HL-60 (cell line): ENCODE data around the gene SORCS2.

ENCODE experiments used
- DNase-seq, 2 experiments: peaks; one replicate each; pipeline ENCODE4 v3.0.0-alpha.2; 2010 to 2020; ENCODE audit warnings: low read depth in 1 of 2, low spot score in 1 of 2
- H3K27ac ChIP-seq: fragments of 250-450 bp; sonication (Bioruptor Pico); replicated peaks from 2 replicates; pipeline ENCODE4 v1.5.1; 2020; ENCODE audit warnings: mild to moderate bottlenecking, moderate library complexity
- H3K27me3 ChIP-seq: fragments of 250-450 bp; sonication (Bioruptor Pico); 2 replicates; pipeline ENCODE4 v1.5.1; 2021; ENCODE audit warnings: mild to moderate bottlenecking, moderate library complexity; ENCODE audit not compliant: insufficient read depth, poor library complexity, severe bottlenecking
- H3K4me3 ChIP-seq: replicated peaks from 2 replicates; pipeline ENCODE4 v1.5.1; 2011; ENCODE audit warnings: mild to moderate bottlenecking, control low read depth, low read length; ENCODE audit not compliant: insufficient read depth
- GABPA ChIP-seq: IDR thresholded peaks from 2 replicates; pipeline ENCODE4 v1.6.1; 2012; ENCODE audit warnings: low read depth
- POLR2AphosphoS5 ChIP-seq: IDR thresholded peaks from 2 replicates; pipeline ENCODE4 v1.6.1; 2012; ENCODE audit warnings: low read depth
- SPI1 ChIP-seq: IDR thresholded peaks from 2 replicates; pipeline ENCODE4 v1.6.1; 2012; ENCODE audit warnings: low read depth, mild to moderate bottlenecking, borderline replicate concordance
- TF ChIP-seq, protein P1 (sequence below): IDR thresholded peaks from 2 replicates; pipeline ENCODE4 v1.6.1; 2012; ENCODE audit warnings: low read depth; ENCODE audit not compliant: insufficient replicate concordance
- TF ChIP-seq, protein P2 (sequence below): IDR thresholded peaks from one replicate; pipeline ENCODE4 v1.5.1; 2011; ENCODE audit warnings: low read length, control low read depth, inconsistent platforms; ENCODE audit not compliant: insufficient read depth

Gene SORCS2

DNA sequence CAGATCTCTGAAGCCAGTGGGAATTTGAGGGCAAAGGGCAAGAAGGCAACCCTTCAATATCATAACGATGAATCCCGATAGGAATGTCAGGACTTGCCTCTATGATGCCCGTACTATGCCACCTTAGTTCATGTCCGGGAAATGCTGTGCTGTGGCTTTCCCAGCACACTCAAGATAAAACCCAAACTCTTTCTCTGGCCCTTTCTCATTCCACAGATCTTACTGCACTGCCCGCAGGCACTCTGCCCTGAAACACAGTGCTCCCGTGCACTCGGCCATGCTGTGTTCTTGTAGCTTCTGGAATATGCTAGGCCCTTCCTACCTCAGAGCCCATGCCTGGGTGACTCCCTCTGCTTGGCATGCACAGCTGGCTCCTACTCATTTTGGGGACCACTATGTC lies 26.3 kb downstream of the SORCS2 start:
- no peak for DNase-seq
- H3K27me3 ChIP-seq, result no peaks in the 10 kb centered on the region
- H3K4me3 ChIP-seq, result no peak overlapping the region
- no peak overlapping the region for H3K27ac ChIP-seq
- TF ChIP-seq, protein P1, sequence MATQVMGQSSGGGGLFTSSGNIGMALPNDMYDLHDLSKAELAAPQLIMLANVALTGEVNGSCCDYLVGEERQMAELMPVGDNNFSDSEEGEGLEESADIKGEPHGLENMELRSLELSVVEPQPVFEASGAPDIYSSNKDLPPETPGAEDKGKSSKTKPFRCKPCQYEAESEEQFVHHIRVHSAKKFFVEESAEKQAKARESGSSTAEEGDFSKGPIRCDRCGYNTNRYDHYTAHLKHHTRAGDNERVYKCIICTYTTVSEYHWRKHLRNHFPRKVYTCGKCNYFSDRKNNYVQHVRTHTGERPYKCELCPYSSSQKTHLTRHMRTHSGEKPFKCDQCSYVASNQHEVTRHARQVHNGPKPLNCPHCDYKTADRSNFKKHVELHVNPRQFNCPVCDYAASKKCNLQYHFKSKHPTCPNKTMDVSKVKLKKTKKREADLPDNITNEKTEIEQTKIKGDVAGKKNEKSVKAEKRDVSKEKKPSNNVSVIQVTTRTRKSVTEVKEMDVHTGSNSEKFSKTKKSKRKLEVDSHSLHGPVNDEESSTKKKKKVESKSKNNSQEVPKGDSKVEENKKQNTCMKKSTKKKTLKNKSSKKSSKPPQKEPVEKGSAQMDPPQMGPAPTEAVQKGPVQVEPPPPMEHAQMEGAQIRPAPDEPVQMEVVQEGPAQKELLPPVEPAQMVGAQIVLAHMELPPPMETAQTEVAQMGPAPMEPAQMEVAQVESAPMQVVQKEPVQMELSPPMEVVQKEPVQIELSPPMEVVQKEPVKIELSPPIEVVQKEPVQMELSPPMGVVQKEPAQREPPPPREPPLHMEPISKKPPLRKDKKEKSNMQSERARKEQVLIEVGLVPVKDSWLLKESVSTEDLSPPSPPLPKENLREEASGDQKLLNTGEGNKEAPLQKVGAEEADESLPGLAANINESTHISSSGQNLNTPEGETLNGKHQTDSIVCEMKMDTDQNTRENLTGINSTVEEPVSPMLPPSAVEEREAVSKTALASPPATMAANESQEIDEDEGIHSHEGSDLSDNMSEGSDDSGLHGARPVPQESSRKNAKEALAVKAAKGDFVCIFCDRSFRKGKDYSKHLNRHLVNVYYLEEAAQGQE, result no peak
- TF ChIP-seq POLR2AphosphoS5 (no peak), SPI1 (no peak), GABPA (no peak)
- TF ChIP-seq, protein P2, sequence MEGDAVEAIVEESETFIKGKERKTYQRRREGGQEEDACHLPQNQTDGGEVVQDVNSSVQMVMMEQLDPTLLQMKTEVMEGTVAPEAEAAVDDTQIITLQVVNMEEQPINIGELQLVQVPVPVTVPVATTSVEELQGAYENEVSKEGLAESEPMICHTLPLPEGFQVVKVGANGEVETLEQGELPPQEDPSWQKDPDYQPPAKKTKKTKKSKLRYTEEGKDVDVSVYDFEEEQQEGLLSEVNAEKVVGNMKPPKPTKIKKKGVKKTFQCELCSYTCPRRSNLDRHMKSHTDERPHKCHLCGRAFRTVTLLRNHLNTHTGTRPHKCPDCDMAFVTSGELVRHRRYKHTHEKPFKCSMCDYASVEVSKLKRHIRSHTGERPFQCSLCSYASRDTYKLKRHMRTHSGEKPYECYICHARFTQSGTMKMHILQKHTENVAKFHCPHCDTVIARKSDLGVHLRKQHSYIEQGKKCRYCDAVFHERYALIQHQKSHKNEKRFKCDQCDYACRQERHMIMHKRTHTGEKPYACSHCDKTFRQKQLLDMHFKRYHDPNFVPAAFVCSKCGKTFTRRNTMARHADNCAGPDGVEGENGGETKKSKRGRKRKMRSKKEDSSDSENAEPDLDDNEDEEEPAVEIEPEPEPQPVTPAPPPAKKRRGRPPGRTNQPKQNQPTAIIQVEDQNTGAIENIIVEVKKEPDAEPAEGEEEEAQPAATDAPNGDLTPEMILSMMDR, result no peak

DNA sequence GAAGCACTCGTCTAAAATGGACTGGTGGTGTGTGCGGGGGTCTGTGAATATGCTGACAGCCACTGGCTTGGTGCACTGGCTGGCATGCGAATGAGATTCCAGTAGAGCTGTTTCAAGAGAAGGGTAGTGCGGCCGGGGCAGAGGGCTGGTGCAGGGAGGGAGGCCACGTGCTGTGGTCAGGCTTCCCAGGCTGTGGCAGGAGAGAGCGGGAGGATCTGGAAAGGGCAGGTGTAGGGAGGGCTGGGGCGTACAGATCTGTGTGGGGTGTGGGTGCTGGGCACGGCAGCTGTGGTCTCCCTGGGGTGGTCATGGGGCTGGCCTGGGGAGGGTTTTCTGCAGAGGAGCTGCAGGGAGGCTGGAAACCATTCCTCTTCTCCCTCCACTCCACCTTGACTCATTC lies 30.2 kb downstream of the SORCS2 start:
- TF ChIP-seq GABPA, result no peak
- TF ChIP-seq, protein P1, result no peak
- Histone ChIP-seq H3K4me3 (no peak overlapping the region), H3K27ac (no peak overlapping the region), H3K27me3 (no peaks in the 10 kb centered on the region)
- DNase-seq, result no peak

DNA sequence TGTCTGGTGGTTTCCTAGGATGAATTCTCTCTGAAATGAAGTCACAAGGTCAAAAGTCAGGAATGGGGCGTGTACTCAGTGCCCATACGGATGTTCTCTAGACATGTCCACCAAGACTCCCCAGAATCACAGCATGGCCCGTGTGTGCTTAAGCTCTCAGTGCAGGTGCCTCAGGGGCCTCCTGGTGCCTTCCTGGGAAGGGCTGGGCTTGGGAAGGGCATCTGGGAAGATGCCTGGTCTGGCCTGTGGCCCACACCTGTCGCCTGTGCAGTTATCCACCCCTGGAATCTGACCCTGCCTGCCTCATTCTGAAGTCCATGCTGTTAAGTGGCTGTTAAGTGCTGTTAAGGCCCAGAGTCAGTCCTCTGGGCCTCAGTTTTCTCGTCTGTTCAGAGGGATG lies 31.2 kb downstream of the SORCS2 start:
- TF ChIP-seq, protein P1, result no peak
- TF ChIP-seq, protein P2, result no peak
- TF ChIP-seq SPI1 (no peak), POLR2AphosphoS5 (no peak), GABPA (no peak)
- Histone ChIP-seq H3K27me3 (no peaks in the 10 kb centered on the region), H3K4me3 (no peak overlapping the region), H3K27ac (no peak overlapping the region)
- no peak for DNase-seq

DNA sequence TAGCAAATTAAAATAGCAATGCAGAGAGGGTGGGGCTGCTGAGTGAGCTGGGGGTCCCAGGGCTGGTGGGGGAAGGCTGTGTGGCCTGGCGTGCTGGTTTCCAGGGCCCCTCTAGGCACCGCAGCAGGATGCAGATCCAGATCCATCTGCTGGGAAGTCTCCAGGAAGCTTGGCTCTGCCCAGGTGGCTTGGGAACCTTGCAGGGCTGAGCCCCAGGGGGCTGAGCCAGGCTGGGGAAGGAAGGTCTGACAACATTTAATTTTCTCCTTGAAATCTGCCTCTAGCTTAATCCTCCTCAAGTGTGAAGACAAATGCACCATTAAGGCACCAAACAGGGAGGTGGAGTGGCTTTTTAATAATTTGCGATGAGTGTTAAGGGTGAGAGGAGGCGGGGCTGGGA lies 31.7 kb downstream of the SORCS2 start:
- no peaks in the 10 kb centered on the region for H3K27me3 ChIP-seq
- TF ChIP-seq GABPA, result no peak
- TF ChIP-seq, protein P1, result no peak
- no peak for TF ChIP-seq POLR2AphosphoS5
- no peak for TF ChIP-seq SPI1
- TF ChIP-seq, protein P2, result no peak
- H3K4me3 ChIP-seq, result no peak overlapping the region
- no peak for DNase-seq
- H3K27ac ChIP-seq, result no peak overlapping the region
